HG03575 (cell line): Measurements from ENCODE around the gene SFMBT2.
"Not testable (repeated sequence)": the region's sequence is repeated elsewhere in the genome, so short reads cannot be mapped to it uniquely, and the experiment has no call there.

Source experiments
- ATAC-seq: cut with Tn5 transposase; IDR thresholded peaks from one replicate; pipeline ENCODE4 v1.9.1; 2021; ENCODE audit not compliant: unreplicated experiment, insufficient number of reproducible peaks, low FRiP score; ENCODE audit errors: extremely low read depth

The SFMBT2 gene

GRCh38 chr10:7185367-7185690 is 225.5 kb downstream of the SFMBT2 start:
- no peak for ATAC-seq

- no peak for ATAC-seq
Measured at GRCh38 chr10:7184660-7185366, 226.0 kb downstream of the SFMBT2 start.

GRCh38 chr10:7184116-7184515 is 226.7 kb downstream of the SFMBT2 start:
- not testable (repeated sequence) for ATAC-seq

GRCh38 chr10:7182327-7182726 is 228.5 kb downstream of the SFMBT2 start:
- not testable (repeated sequence) for ATAC-seq

GRCh38 chr10:7181420-7181819 is 229.4 kb downstream of the SFMBT2 start:
- ATAC-seq: no peak

- no peak for ATAC-seq
Measured at GRCh38 chr10:7179536-7179935, 231.3 kb downstream of the SFMBT2 start.

- ATAC-seq: no peak
Measured at GRCh38 chr10:7173948-7174347, 236.9 kb downstream of the SFMBT2 start.

- no peak for ATAC-seq
Measured at GRCh38 chr10:7171825-7172224, 239.0 kb downstream of the SFMBT2 start.

GRCh38 chr10:7170626-7171322 is 240.1 kb downstream of the SFMBT2 start:
- ATAC-seq: no peak

GRCh38 chr10:7168414-7168813 is 242.4 kb downstream of the SFMBT2 start:
- ATAC-seq: no peak

GRCh38 chr10:7165500-7166177 is 245.2 kb downstream of the SFMBT2 start:
- no peak for ATAC-seq

- no peak for ATAC-seq
Measured at GRCh38 chr10:7164955-7165354, 245.9 kb downstream of the SFMBT2 start.

- ATAC-seq: no peak
Measured at GRCh38 chr10:7162331-7162730, 248.5 kb downstream of the SFMBT2 start.

GRCh38 chr10:7161484-7162250 is 249.2 kb downstream of the SFMBT2 start:
- no peak for ATAC-seq

GRCh38 chr10:7159928-7160327 is 250.9 kb downstream of the SFMBT2 start:
- ATAC-seq: no peak

- no peak for ATAC-seq
Measured at GRCh38 chr10:7159517-7159916, 251.3 kb downstream of the SFMBT2 start.

GRCh38 chr10:7157091-7157490 is 253.7 kb downstream of the SFMBT2 start:
- no peak for ATAC-seq

- no peak for ATAC-seq
Measured at GRCh38 chr10:7153750-7154149, 257.1 kb downstream of the SFMBT2 start.

- ATAC-seq: no peak
Measured at GRCh38 chr10:7152982-7153381, 257.9 kb downstream of the SFMBT2 start.

- no peak for ATAC-seq
Measured at GRCh38 chr10:7152341-7152740, 258.5 kb downstream of the SFMBT2 start.
